ENCODE measurements around the gene KCTD16. TPM values are rescaled to one million over a fixed set of nuclear protein-coding genes. Genes with fewer than 3 reads are reported as not detected.

The KCTD16 gene
- total and polyA plus RNA-seq, 2 experiments from 2014 or later = 0.02 to 0.76 TPM

GRCh38 chr5:144522698-144523097, 352.0 kb downstream of the KCTD16 start:
- Histone ChIP-seq H3K4me2 (no peak overlapping the region), H3K36me3 (ENCODE audit: insufficient read depth) (no peaks in the 10 kb centered on the region), H3K27me3 (ENCODE audit: insufficient read depth) (no peaks in the 10 kb centered on the region), H2AFZ (no peak overlapping the region), H3K79me2 (replicated peaks; ENCODE audit: insufficient read depth) (no peaks in the 10 kb centered on the region), H3K9me2 (ENCODE audit: insufficient read depth) (no peaks in the 10 kb centered on the region), H3K4me3 (no peak overlapping the region), H3F3A (replicated peaks; ENCODE audit: low read depth) (no peaks in the 10 kb centered on the region), H3K27ac (ENCODE audit: low read depth) (no peak overlapping the region), H4K20me1 (replicated peaks; ENCODE audit: insufficient read depth) (no peaks in the 10 kb centered on the region), H3K4me1 (ENCODE audit: insufficient read depth) (no peaks in the 10 kb centered on the region)
- Mint-ChIP-seq H3K9me3 (no peaks in the 10 kb centered on the region; the same call in 2 of the 3 replicates), H3K27ac (no peak overlapping the region), H3K4me3 (no peak overlapping the region), H3K27me3 (ENCODE audit: insufficient read depth, low read depth, poor library complexity) (no peaks in the 10 kb centered on the region), H3K4me1 (peaks cover 7% of the 10 kb centered on the region), H3K36me3 (ENCODE audit: low read depth) (no peaks in the 10 kb centered on the region)
- ATAC-seq (no peak), DNase-seq (ENCODE audit: low spot score) (no peak)
- TF ChIP-seq POLR2AphosphoS5 (IDR thresholded peaks at IDR 0.05; ENCODE audit: low read depth) (no peak), NANOG (IDR thresholded peaks at IDR 0.05; ENCODE audit: borderline replicate concordance) (no peak), ZNF462 (CRISPR knock-in tag; IDR thresholded peaks at IDR 0.05) (no peak), JUNB (IDR thresholded peaks at IDR 0.05; ENCODE audit: unreplicated experiment) (no peak)

GRCh38 chr5:144525000-144525399, 354.3 kb downstream of the KCTD16 start:
- Histone ChIP-seq H3K36me3 (ENCODE audit: insufficient read depth) (no peaks in the 10 kb centered on the region), H3K9me2 (ENCODE audit: insufficient read depth) (no peaks in the 10 kb centered on the region), H2AFZ (no peak overlapping the region), H3F3A (replicated peaks; ENCODE audit: low read depth) (no peaks in the 10 kb centered on the region), H4K20me1 (replicated peaks; ENCODE audit: insufficient read depth) (no peaks in the 10 kb centered on the region), H3K4me1 (ENCODE audit: insufficient read depth) (no peaks in the 10 kb centered on the region), H3K27me3 (ENCODE audit: insufficient read depth) (no peaks in the 10 kb centered on the region), H3K27ac (ENCODE audit: low read depth) (no peak overlapping the region), H3K79me2 (replicated peaks; ENCODE audit: insufficient read depth) (no peaks in the 10 kb centered on the region), H3K4me2 (no peak overlapping the region), H3K4me3 (no peak overlapping the region)
- Mint-ChIP-seq H3K27ac (no peak overlapping the region; the same call in 1 of the 2 replicates), H3K9me3 (no peaks in the 10 kb centered on the region; the same call in 2 of the 3 replicates), H3K36me3 (ENCODE audit: low read depth) (no peaks in the 10 kb centered on the region), H3K4me1 (peaks cover 7% of the 10 kb centered on the region), H3K27me3 (ENCODE audit: insufficient read depth, low read depth, poor library complexity) (no peaks in the 10 kb centered on the region), H3K4me3 (no peak overlapping the region)
- ATAC-seq (no peak), DNase-seq (ENCODE audit: low spot score) (no peak)
- TF ChIP-seq EZH2 (IDR thresholded peaks at IDR 0.05; ENCODE audit: low read depth, unreplicated experiment) (no peak), STAT1 (IDR thresholded peaks at IDR 0.05; ENCODE audit: unreplicated experiment) (no peak), NANOG (IDR thresholded peaks at IDR 0.05; ENCODE audit: borderline replicate concordance) (no peak)
- TF ChIP-seq, protein P1, sequence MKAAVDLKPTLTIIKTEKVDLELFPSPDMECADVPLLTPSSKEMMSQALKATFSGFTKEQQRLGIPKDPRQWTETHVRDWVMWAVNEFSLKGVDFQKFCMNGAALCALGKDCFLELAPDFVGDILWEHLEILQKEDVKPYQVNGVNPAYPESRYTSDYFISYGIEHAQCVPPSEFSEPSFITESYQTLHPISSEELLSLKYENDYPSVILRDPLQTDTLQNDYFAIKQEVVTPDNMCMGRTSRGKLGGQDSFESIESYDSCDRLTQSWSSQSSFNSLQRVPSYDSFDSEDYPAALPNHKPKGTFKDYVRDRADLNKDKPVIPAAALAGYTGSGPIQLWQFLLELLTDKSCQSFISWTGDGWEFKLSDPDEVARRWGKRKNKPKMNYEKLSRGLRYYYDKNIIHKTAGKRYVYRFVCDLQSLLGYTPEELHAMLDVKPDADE (IDR thresholded peaks at IDR 0.05) = no peak
